HEK293T (cell line): ENCODE measurements around the gene SLC9A7.

ENCODE experiments used
- CTCF ChIA-PET: fragments of 350-600 bp; formaldehyde crosslinking; extraction: SDS; loops from one replicate; lab custom pipeline; 2021; ENCODE audit warnings: antibody characterized with exemption, inconsistent platforms; lab: Yijun Ruan, JAX
- POLR2A ChIA-PET: fragments of 350-600 bp; formaldehyde crosslinking; extraction: SDS; loops from one replicate; lab custom pipeline; 2020; ENCODE audit warnings: antibody characterized with exemption, inconsistent platforms; lab: Yijun Ruan, JAX
- DNase-seq: peaks from one replicate; pipeline ENCODE4 v3.0.0; 2012; ENCODE audit warnings: mixed read lengths; ENCODE audit errors: extremely low spot score
- ARNT ChIP-seq: fragments of 450-650 bp; IDR thresholded peaks from 2 replicates; pipeline ENCODE4 v1.6.1; 2017; ENCODE audit warnings: mild to moderate bottlenecking
- BHLHE40 ChIP-seq: fragments of 450-650 bp; IDR thresholded peaks from 2 replicates; pipeline ENCODE4 v1.6.1; 2016; ENCODE audit warnings: mild to moderate bottlenecking, moderate library complexity, borderline replicate concordance
- CTBP1 ChIP-seq: fragments of 450-650 bp; IDR thresholded peaks from 2 replicates; pipeline ENCODE4 v1.6.1; 2016; ENCODE audit warnings: borderline replicate concordance
- ELF4 ChIP-seq: fragments of 450-650 bp; IDR thresholded peaks from 2 replicates; pipeline ENCODE4 v1.6.1; 2017; ENCODE audit warnings: antibody characterized with exemption
- FOXA1 ChIP-seq: fragments of 450-650 bp; IDR thresholded peaks from 2 replicates; pipeline ENCODE4 v1.6.1; 2016; ENCODE audit warnings: mild to moderate bottlenecking
- FOXK2 ChIP-seq: fragments of 450-650 bp; IDR thresholded peaks from 2 replicates; pipeline ENCODE4 v1.6.1; 2016; ENCODE audit warnings: mild to moderate bottlenecking
- FOXM1 ChIP-seq: fragments of 450-650 bp; IDR thresholded peaks from 2 replicates; pipeline ENCODE4 v1.6.1; 2017; ENCODE audit warnings: mild to moderate bottlenecking, borderline replicate concordance
- HDGF ChIP-seq: fragments of 450-650 bp; IDR thresholded peaks from 2 replicates; pipeline ENCODE4 v1.6.1; 2017; ENCODE audit warnings: antibody characterized with exemption, borderline replicate concordance
- L3MBTL2 ChIP-seq: fragments of 450-650 bp; conservative IDR thresholded peaks from 2 replicates; pipeline ENCODE4 v1.6.1; 2016; ENCODE audit warnings: mild to moderate bottlenecking
- LEF1 ChIP-seq: fragments of 450-650 bp; IDR thresholded peaks from 2 replicates; pipeline ENCODE4 v1.6.1; 2017; ENCODE audit warnings: mild to moderate bottlenecking, borderline replicate concordance
- NFRKB ChIP-seq: fragments of 450-650 bp; IDR thresholded peaks from 2 replicates; pipeline ENCODE4 v1.6.1; 2016; ENCODE audit warnings: mild to moderate bottlenecking, moderate library complexity
- SP1 ChIP-seq: fragments of 450-650 bp; IDR thresholded peaks from 2 replicates; pipeline ENCODE4 v1.6.1; 2017
- SUZ12 ChIP-seq: fragments of 450-650 bp; IDR thresholded peaks from 2 replicates; pipeline ENCODE4 v1.6.1; 2016; ENCODE audit warnings: mild to moderate bottlenecking
- TARDBP ChIP-seq: fragments of 450-650 bp; IDR thresholded peaks from 2 replicates; pipeline ENCODE4 v1.6.1; 2016
- ZNF384 ChIP-seq: fragments of 450-650 bp; IDR thresholded peaks from 2 replicates; pipeline ENCODE4 v1.6.1; 2016
- TF ChIP-seq, protein P1 (sequence below): fragments of 450-650 bp; IDR thresholded peaks from 2 replicates; pipeline ENCODE4 v1.6.1; 2016

SLC9A7 gene

DNA sequence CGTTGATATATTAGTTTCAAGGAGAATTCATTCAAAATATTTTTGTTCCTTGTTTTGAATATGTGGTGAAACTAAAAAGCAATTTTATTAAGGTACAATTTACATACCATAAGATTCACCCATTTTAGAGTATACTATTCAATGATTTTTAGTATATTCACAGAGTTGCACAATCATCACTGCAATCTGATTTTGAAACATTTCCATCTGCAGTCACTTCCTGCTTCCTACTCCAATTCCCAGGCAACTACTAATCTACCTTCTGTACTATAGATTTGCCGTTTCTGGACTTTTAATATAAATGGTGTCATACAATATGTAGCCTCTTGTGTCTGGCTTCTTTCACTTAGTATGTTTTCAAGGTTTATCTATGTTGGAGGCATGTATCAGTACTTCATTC is 71.3 kb downstream of the SLC9A7 start:
- CTCF ChIA-PET = interaction anchor here (0.7 to 0.8 kb wide), 2 partner anchors 12 to 16 kb away, joined by 3 read pairs; no protein-coding TSS in a partner anchor
- no peak for DNase-seq
- POLR2A ChIA-PET = no interaction called here
- TF ChIP-seq FOXA1 = no peak
- no peak for TF ChIP-seq BHLHE40
- TF ChIP-seq TARDBP = no peak
- TF ChIP-seq CTBP1 = no peak
- TF ChIP-seq, protein P1, sequence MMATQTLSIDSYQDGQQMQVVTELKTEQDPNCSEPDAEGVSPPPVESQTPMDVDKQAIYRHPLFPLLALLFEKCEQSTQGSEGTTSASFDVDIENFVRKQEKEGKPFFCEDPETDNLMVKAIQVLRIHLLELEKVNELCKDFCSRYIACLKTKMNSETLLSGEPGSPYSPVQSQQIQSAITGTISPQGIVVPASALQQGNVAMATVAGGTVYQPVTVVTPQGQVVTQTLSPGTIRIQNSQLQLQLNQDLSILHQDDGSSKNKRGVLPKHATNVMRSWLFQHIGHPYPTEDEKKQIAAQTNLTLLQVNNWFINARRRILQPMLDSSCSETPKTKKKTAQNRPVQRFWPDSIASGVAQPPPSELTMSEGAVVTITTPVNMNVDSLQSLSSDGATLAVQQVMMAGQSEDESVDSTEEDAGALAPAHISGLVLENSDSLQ = no peak
- no peak for TF ChIP-seq FOXK2
- no peak for TF ChIP-seq ZNF384

DNA sequence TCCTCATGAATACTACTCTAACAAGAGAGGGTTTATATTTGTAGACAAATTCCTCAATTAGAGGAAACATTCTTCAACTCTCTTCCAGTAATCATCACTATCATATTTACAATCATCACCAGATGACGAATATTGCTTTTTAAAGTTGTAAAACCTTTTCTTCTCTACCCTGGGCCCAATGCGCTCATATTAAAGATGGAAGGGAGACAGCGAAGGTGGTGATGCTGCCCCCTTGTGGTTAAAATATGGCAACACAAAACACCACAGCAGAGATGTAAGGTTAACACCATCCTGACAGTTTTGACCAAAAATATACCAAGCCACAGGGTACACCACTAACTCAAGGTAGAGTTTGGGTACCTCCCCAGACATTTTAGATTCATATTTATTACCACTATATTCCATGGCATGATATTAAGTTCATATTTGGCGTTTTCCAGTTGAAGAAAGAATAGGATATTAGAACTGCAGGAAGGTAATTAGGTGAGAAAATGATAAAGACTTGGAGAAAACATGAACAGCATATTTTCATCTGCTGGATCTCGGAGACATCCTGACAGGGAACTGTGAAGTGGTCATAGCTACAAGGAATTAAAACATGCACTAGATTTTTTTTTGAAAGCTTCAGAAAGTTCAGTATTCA is 72.8 kb downstream of the SLC9A7 start:
- ChIA-PET CTCF (interaction anchor here (0.6 to 0.9 kb wide), 4 partner anchors 8 to 131 kb away, joined by 3 to 6 read pairs (median 5); no protein-coding TSS in a partner anchor), POLR2A (no interaction called here)
- peak; percentile 61 for DNase-seq
- TF ChIP-seq, protein P1 = no peak
- no peak for TF ChIP-seq ZNF384
- no peak for TF ChIP-seq SUZ12

DNA sequence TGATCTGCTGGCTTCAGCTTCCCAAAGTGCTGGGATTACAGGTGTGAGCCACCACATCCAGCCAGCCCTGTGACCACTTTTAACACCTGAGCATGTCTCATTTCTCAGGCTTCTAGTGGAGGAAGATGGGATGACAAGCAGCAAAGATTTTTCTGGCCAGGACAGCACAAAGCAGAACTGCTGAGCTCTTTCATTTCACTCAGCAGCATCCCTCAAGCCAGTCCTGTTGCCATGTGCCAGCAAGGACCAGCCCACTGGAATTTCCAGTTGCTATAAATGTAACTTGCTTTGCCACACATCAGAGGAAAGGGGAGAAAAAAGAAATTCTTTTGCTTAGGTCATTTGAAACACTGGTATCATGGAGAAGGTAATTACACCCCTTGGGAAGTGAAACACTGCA is 75.9 kb downstream of the SLC9A7 start:
- DNase-seq = no peak
- no peak for TF ChIP-seq SUZ12
- TF ChIP-seq NFRKB = no peak
- TF ChIP-seq FOXA1 = no peak
- no peak for TF ChIP-seq SP1
- TF ChIP-seq, protein P1 = no peak
- no peak for TF ChIP-seq ARNT
- no peak for TF ChIP-seq ZNF384
- no peak for TF ChIP-seq ELF4
- no peak for TF ChIP-seq FOXM1
- TF ChIP-seq CTBP1 = no peak
- no peak for TF ChIP-seq LEF1
- no peak for TF ChIP-seq TARDBP
- TF ChIP-seq FOXK2 = no peak
- no peak for TF ChIP-seq HDGF
- no peak for TF ChIP-seq L3MBTL2
- TF ChIP-seq BHLHE40 = no peak
- POLR2A ChIA-PET = no interaction called here
- CTCF ChIA-PET = no interaction called here

DNA sequence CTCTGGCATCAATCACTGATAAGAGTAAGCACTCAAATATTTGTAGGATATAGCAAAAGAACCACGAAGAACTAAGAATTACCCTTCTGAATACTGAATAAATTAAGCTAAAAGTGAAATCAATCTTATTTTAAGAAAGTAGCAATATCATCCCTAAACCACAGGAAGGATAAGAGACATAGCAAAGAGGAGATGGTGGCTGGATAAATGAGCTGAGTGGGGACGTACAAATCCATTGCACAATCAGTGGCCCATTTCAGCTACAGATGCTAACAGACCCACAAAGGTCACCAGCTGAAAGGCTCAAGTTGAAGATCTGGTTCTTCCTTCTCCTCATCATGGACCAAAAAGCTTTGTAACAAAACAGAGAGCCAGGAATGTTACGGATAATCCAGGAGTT is 77.1 kb downstream of the SLC9A7 start:
- no peak for DNase-seq
- TF ChIP-seq FOXA1 (no peak), ZNF384 (no peak), FOXM1 (no peak), L3MBTL2 (no peak), TARDBP (no peak), BHLHE40 (no peak), CTBP1 (no peak), ARNT (no peak), SP1 (no peak), FOXK2 (no peak)
- TF ChIP-seq, protein P1 = no peak
- CTCF ChIA-PET = interaction anchor here (0.6 kb wide), 1 partner anchor 28 kb away, joined by 3 read pairs; no protein-coding TSS in a partner anchor
- POLR2A ChIA-PET = no interaction called here

DNA sequence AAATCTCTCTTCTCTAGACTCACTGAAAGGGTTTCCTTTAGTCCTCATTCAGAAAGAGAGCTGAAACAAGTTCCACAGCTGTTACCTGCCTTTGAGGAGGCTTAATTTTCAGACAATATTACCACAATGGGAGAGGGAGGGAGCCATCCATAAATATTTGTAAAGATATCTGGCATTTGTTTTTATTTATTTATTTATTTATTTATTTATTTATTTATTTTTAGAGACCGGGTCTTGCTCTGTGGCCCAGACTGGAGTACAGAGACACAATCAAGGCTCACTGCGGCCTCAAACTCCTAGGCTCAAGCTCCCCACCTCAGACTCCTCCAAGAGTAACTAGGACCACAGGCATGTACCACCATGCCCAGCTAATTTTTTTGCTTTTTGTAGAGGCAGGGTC is 80.7 kb downstream of the SLC9A7 start:
- DNase-seq = no peak
- CTCF ChIA-PET = no interaction called here
- TF ChIP-seq NFRKB (no peak), ARNT (no peak), L3MBTL2 (no peak), TARDBP (no peak), CTBP1 (no peak), SP1 (no peak), HDGF (no peak), SUZ12 (no peak)
- POLR2A ChIA-PET = no interaction called here

DNA sequence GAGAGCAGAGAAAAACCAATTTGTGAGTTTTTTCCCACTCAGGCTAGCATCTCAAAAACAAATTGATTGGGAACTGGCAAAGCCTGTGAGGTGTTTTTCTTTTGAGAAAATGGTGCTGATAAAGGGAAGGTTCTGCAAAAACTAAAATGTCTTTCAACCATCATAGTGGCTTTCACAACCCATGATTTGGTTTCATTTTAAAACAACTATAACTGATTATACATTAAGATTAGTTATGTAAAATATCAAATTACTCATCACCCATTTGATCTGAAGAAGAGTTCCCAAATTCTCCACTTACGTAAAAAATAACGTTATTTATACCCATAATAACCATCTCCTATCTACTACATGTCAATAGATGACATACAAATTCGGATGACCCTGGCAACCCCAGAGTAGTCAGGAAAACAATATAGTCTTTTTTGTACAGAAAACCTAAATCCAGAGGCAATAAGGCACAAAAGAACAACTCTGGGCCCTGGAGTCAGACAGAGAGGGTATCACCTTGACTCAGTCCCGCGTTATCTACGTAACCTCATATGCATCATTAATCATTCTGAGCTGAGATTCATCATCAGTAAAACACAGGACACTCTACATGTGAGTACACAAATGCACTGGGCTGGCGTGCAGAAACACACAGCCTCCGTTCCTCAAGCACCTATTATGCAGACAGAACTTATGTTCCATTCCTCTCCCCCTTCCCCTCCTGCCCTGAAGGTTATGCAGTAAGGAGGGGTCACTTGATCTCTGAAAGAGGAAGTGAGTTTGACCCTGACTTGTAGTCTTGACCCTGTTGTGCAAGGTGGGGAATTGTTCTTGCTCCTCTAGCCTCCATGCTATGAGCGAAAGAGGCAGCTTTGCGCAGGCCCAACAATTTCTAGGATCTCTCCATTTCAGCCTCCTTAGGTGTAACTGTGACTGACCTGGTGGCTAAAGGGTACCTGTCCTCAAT is 82.2 kb downstream of the SLC9A7 start:
- TF ChIP-seq SUZ12 = no peak
- TF ChIP-seq FOXK2 = no peak
- TF ChIP-seq SP1 = no peak
- no peak for TF ChIP-seq ARNT
- no peak for TF ChIP-seq ELF4
- TF ChIP-seq LEF1 = no peak
- CTCF ChIA-PET = no interaction called here
- no peak for DNase-seq
- POLR2A ChIA-PET = no interaction called here
